ENCODE data around the gene NCLN.
"Not testable (repeated sequence)": the region's sequence is repeated elsewhere in the genome, so short reads cannot be mapped to it uniquely, and the experiment has no call there.

Gene NCLN

GRCh38 chr19:3198901-3199700 is 13.4 kb downstream of the NCLN start:
- DNase-seq (ENCODE audit: low read depth) = no peak

GRCh38 chr19:3201072-3201700 is 15.5 kb downstream of the NCLN start:
- DNase-seq (ENCODE audit: low read depth) = no peak

- DNase-seq (ENCODE audit: low read depth) = no peak
Measured at GRCh38 chr19:3201911-3202310, 16.2 kb downstream of the NCLN start.

DNA sequence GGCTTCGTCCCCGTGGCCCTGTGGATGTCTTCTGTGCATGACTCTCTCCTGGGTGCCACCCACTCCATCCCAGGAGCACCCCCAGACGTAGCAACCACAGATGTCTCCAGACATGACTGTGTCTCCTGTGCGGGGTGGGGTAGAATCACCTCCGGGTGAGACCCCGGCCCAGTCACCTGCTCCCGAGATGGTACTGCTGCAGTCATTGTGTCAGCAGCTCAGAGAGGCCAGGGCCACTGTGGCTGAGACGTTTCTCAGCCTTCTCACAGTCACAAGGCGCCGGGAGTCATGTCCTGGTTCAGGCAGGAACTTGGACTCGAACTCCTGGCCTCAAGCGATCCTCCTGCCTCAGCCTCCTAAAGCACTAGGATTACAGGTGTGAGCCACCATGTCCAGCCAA is 16.6 kb downstream of the NCLN start:
- no peak for DNase-seq (ENCODE audit: low read depth)

DNA sequence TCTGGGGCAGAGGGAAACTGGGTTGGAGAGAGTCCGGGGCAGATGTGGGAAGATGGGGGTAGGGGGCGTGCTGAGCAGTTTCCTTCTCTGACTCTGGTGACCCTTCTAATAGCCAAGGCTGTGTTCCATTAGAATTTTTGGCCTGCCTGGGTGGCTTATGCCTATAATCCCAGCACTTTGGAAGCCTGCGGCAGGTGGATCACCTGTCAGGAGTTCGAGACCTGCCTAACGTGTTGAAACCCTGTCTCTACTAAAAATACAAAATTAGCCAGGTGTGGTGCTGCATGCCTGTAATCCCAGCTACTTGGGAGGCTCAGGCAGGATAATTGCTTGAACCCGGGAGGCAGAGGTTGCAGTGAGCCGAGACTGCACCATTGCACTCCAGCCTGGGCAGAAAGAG is 17.2 kb downstream of the NCLN start:
- DNase-seq (ENCODE audit: low read depth) = not testable (repeated sequence)

- DNase-seq (ENCODE audit: low read depth) = no peak
Measured at GRCh38 chr19:3203805-3204645, 18.3 kb downstream of the NCLN start.

DNA sequence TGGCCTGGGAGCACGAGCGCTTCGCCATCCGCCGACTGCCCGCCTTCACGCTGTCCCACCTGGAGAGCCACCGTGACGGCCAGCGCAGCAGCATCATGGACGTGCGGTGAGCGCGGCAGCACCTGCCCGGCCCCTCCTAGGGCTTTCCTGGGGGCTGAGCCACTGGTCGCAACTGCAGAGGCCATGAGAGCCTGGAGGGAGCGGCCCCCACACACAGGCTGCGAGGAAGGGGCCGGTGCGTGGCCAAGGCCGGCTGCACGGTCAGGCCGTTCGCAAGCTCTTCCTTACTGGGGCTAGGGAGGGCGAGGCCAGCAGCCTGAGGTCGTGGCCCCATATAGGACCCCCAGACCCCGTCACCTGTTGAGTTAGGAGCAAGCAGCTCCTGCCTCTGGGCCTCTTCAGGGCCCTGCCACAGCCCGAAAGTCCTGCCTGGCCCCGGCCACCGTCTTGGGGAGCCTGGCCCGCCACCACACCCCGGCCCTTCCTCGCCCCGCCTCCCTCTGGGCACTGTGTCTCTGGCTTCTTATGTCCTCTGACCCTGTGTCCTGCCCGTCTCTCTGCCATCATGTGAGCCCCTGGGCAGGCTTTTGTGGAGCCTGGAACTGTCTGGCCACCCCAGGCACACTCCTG is 19.0 kb downstream of the NCLN start:
- DNase-seq (ENCODE audit: low read depth) = no peak

DNA sequence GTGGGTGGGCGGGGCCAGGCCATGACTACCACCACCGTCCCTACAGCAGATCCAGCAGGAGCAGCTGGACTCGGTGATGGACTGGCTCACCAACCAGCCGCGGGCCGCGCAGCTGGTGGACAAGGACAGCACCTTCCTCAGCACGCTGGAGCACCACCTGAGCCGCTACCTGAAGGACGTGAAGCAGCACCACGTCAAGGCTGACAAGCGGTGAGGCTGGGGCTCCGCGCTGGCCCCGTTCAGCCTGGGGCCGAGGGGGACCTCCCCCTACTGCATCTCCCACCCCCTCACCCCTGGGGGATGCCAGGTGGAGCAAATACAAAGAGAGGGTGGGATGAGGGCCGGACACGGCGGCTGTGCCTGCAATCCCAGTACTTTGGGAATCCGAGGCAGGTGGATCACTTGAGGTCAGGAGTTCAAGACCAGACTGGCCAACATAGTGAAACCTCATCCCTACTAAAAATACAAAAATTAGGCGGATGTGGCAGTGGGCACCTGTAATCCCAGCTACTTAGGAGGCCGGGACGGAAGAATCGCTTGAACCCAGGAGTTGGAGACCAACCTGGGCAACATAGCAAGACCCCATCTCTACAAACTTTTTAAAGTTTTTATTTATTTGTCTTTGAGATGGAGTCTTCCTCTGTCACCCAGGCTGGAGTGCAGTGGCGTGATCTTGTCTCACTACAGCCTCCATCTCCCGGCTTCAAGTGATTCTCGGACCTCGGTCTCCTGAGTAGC is 20.7 kb downstream of the NCLN start:
- DNase-seq (ENCODE audit: low read depth) = no peak

GRCh38 chr19:3207461-3208242 is 21.9 kb downstream of the NCLN start:
- no peak for DNase-seq (ENCODE audit: low read depth)

- no peak for DNase-seq (ENCODE audit: low read depth)
Measured at GRCh38 chr19:3208317-3209207, 22.8 kb downstream of the NCLN start.

GRCh38 chr19:3210347-3211017 is 24.8 kb downstream of the NCLN start:
- no peak for DNase-seq (ENCODE audit: low read depth)

- DNase-seq (ENCODE audit: low read depth) = no peak
Measured at GRCh38 chr19:3211191-3211590, 25.5 kb downstream of the NCLN start.

DNA sequence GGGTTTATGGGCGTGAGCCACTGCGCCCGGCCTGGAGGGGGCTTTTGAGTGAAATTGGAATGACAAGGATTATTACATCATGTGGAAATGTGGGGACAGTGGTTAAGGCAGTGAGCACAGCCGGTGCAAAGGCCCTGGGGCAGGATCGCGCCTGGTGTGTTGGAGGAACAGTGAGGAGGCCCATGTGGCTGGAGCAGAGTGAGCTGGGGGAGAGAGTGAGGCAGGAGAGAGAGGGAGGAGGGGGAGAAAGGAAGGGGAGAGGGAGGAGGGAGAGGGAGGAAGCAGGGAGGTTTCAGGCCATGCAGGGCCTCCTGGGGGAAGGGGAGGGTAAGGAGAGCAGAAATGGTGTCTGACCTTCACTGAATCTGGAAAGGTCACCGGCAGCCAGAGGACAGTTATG is 27.4 kb downstream of the NCLN start:
- no peak for DNase-seq (ENCODE audit: low read depth)

GRCh38 chr19:3216874-3217273 is 31.1 kb downstream of the NCLN start:
- DNase-seq (ENCODE audit: low read depth) = no peak

GRCh38 chr19:3220576-3220975 is 34.8 kb downstream of the NCLN start:
- DNase-seq (ENCODE audit: low read depth) = no peak

GRCh38 chr19:3221576-3221975 is 35.8 kb downstream of the NCLN start:
- DNase-seq (ENCODE audit: low read depth) = not testable (repeated sequence)

- DNase-seq (ENCODE audit: low read depth) = no peak
Measured at GRCh38 chr19:3222709-3223108, 37.0 kb downstream of the NCLN start.

DNA sequence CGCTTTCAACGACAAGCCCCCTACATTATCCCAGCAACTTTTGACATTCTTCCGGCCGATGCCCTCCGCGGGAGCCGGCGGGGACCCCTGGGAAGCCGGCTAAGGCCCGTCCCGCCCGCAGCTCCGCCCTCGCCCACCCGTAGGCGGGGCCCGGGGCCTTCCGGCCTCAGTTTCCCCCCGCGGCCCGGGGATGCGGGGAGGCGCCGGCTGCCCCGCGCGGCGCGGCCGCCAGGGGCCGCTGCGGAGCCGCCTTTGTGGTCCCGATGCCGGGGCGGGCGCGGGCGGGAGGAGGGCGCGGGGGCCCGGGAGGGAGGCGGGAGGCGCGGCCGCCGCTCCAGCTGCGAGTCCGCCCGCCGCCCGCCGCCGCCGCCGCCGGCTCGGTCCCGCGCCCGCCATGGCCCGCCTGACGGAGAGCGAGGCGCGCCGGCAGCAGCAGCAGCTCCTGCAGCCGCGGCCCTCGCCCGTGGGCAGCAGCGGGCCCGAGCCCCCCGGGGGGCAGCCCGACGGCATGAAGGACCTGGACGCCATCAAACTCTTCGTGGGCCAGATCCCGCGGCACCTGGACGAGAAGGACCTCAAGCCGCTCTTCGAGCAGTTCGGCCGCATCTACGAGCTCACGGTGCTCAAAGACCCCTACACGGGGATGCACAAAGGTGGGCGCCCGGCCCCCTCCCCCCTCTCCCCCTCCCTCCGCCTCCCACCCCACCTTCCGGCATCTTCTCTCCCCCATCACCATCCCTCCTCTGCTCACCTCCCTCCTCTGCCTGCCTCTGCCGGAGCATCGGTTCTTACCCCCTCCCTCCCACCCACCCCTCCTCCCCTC is 38.8 kb downstream of the NCLN start, which contains the start of gene CELF5:
CELF5 (plus strand) TSS at position 316 of the 823 bp plus-strand sequence; CDS start at position 395, 79 bp downstream.
- DNase-seq (ENCODE audit: low read depth) = no peak

Measured in CMK (cell line).